GM18498 (cell line): Measurements from ENCODE around the gene ARIH1.

Source experiments
- ATAC-seq: cut with Tn5 transposase; IDR thresholded peaks from one replicate; pipeline ENCODE4 v1.9.1; 2021; ENCODE audit warnings: mild to moderate bottlenecking, moderate library complexity; ENCODE audit not compliant: unreplicated experiment

The ARIH1 gene

DNA sequence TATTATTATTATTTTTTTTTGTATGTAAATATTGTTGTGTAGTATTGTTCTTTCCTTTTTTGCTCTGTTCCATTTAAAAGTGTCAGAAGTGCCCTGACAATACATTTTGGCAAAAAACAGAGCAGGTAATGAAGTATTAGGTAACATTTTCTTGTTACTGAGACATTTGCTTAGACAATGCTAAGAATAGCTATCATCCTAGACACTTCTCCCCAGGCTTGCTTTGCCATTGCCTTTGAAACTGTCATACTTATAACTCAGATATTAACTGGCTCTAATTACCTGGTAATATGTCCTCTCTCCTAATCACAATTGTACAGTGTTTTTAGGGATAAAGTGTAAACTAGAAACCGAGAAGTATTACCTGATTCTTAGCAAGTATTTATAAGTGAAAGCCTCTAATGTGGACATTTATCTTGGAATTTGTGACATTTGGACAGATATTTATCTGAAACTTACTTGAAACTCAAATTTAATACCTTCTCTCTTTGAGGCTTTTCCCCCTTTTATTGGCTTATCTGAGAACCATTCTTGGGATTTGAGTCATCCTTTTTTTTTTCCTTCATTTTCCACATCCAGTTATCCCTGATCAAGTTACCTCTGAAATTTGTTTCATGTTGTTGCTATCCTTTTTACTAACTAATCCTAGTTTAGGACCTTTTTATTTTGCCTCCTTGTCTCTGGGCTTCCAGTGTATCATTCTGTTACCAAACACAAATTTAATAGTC lies 13.1 kb downstream of the ARIH1 start:
- no peak for ATAC-seq

DNA sequence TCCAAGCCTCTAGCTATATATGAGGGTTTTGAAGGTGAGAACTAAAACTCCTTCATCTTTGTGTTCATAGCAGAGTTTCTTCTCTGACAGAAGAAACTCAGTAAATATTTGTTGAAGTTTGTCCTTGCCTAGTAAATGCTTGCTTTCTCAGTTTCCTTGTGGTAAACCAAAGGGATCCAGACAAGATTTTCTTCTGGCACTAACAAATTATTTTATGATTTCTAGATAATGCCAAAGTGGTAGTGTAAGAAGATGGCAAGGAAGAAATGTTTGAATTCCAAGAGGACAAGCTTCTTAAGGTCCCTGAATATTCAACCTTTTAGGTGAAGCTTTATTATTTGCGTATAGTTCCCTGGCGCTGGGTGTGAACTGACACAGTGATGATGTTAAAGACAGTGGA lies 14.4 kb downstream of the ARIH1 start:
- ATAC-seq, result no peak

- ATAC-seq, result no peak
Observed at GRCh38 chr15:72489943-72490554, 15.9 kb downstream of the ARIH1 start.

- no peak for ATAC-seq
Observed at GRCh38 chr15:72491768-72492167, 17.6 kb downstream of the ARIH1 start.

DNA sequence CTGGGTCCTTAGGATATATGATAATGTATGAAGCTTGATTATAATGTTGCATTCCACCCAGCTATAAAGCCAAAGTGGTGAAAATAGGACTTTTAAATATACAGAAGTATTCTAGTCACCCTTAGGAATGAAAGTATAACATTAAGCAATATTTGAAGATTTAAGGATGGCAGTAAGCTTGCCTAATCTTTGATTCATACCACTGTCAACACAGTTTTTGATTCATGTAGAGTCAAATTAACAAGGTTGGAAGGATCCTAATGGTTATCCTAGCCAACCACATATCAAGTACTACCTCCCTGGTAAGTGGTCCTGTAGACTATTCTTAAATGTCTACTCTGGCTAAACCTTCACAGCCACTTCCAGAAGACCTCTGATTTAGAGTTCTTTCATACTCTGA lies 18.6 kb downstream of the ARIH1 start:
- no peak for ATAC-seq

- ATAC-seq, result no peak
Observed at GRCh38 chr15:72493220-72493619, 19.1 kb downstream of the ARIH1 start.

DNA sequence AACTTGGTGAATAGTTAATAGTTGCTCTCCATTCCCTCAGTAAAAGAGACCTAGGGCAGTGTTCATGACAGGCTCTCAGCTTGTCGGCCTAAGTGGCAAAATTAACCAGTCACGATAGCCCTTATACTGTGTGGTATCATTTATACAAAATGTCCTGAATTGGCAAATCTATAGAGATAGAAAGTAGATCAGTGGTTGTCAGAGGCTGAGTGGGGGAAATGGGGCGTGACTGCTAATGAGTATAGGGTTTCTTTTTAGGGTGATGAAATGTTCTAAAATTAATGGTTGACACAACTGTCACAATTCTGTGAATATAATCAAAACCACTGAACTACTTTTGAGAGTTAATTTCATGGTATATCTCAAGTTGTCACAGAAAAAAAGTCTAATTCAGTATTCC lies 20.9 kb downstream of the ARIH1 start:
- ATAC-seq, result no peak

- ATAC-seq, result no peak
Observed at GRCh38 chr15:72496783-72497182, 22.7 kb downstream of the ARIH1 start.

GRCh38 chr15:72497402-72497801 lies 23.3 kb downstream of the ARIH1 start:
- no peak for ATAC-seq

GRCh38 chr15:72502220-72502809 lies 28.2 kb downstream of the ARIH1 start:
- no peak for ATAC-seq

- ATAC-seq, result no peak
Observed at GRCh38 chr15:72503147-72503546, 29.0 kb downstream of the ARIH1 start.

DNA sequence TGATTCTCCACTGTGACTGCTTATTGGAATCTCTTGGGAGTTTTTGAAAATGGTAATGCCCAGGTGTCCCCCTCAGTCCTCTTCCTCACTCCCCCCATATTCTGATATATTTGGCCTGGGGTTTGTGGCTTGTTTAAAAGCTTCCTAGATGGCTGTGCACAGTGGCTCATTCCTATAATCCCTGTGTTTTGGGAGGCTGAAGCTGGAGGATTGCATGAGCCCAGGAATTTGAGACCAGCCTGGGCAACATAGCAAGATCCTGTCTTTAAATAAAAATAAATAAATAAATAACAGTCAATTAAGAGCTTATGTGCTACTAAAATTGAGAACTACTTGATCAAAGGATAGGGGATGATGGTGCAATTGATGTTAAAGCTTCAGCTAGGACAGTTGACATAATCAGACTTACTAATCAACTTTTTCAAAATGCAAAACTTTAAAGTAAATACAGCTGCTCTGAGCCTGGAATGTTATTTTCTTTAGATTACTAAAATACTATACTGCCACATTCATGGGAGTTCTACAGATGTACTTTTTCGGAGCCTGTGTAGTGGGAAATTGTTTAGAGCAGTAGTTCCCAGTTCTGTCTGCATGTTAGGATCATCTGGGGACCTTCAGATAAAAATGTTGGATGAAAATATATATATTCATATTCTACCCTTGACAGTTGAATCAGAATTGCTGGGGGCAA lies 33.4 kb downstream of the ARIH1 start:
- ATAC-seq, result no peak

DNA sequence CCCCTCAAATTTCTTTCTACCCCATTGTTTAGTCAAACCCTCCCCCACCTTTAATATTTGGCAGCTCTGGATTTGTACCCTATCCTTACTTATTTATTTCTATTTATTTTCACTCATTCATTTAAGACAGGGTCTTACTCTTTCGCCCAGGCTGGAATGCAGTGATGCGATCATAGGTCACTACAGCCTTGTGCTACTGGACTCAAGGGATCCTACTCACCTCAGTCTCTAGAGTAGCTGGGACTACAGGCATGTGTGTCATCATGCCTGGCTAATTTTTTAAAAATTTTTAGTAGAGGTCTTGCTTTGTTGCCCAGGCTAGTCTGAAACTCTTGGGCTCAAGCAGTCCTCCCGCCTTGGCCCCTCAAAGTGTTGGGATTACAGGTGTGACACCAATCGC lies 35.4 kb downstream of the ARIH1 start:
- no peak for ATAC-seq

- ATAC-seq, result no peak
Observed at GRCh38 chr15:72511536-72511935, 37.4 kb downstream of the ARIH1 start.

DNA sequence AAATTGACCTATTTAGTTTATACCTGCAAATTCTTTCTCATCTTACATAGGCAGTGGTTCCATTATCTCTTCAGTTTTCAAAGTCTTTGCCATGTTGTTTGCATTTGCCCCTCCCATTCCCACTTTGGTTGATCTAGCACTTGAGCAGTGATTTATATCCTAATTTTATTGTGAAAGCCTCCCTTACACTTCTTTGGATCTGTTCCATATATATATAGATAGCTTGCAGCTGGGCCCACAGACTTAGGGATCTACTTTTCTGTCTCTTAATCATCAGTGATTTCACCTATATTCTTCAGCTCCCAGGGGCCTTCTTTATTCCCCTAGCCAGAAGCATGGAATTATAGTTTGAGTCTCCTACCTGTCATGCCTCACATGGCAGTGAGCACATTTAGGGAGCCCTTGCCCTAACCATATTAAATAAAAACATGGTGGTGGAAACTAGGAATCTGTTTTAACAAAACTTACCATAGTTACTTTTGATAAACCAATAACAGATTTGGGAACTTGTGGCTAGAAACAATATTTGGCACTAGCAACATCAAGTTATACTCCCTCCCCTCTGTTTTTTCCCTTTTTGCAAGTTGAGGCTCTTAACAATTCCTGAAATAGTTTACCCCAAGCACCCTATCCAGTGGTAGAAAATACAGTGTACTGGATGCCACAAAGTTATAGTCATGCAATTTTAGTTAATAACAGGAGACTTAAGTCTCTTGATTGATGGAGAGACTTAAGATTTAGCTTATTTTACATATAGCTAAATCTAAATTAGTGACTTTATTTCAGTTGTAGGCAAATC lies 41.7 kb downstream of the ARIH1 start:
- ATAC-seq, result no peak

- ATAC-seq, result no peak
Observed at GRCh38 chr15:72516777-72517176, 42.6 kb downstream of the ARIH1 start.

DNA sequence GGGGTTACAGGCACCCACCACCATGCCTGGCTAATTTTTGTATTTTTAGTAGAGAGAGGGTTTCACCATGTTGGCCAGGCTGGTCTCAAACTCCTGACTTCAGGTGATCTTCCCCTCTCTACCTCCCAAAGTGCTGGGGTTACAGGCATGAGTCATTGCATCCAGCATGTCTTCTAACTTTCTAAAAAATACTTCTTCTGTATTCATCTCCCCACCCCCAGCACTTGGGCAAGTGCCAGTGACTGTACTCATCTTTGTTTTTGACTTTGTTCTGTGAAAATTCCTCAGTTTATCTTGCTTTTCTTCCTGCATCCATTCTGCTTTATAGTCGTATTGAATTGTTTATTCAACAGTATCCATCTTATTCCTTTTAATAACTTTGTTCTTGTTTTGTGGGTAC lies 47.6 kb downstream of the ARIH1 start:
- ATAC-seq, result no peak

DNA sequence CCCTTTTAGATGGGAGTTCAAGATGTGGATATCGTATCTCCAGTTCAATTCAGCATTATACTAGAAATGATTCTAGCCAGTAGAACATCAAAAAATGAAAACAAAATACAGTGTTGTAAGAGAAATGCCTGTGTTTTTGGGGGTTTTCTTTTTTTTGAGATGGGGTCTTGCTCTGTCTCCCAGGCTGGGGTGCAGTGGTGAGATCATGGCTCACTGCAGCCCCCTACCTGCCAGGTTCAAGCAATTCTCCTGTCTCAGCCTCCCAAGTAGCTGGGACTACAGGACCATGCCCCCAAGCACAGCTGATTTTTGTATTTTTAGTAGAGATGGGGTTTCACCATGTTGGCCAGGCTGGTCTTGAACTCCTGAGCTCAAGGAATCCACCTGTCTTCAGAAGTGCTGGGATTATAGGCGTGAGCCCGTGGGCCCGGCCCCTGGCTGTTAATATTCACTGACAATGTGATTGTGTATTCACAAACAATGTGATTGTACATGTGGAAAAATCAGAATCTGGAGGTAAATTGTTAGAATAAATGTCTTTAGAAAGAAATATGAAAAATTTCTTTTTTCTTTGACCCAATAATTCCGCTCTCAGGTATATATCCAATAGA lies 59.0 kb downstream of the ARIH1 start:
- ATAC-seq, result no peak

GRCh38 chr15:72534523-72534922 lies 60.4 kb downstream of the ARIH1 start:
- no peak for ATAC-seq

- no peak for ATAC-seq
Observed at GRCh38 chr15:72535911-72536310, 61.8 kb downstream of the ARIH1 start.

DNA sequence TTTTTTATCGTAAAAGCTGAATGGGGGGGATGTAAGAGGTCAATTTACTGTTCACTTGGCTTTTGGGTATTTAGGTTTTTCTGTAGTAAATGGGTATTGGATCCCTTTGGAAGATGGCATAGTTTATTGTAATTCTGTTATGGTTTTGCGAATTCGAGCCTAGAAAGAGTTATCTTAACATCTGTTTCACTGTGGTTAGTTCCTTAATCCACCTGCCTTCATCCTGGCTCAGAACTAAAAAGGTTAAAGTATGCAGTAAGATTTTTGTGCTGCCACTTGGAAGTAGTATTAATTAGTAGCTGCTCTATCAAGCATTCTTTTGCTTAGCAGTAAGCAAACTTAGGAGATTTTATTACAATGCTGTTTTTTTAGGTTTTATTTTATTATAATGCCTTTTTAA lies 62.4 kb downstream of the ARIH1 start:
- no peak for ATAC-seq
